ENCODE data around the gene NDUFS3. TPM values are rescaled to one million over a fixed set of nuclear protein-coding genes. Genes with fewer than 3 reads are reported as not detected.
"Not testable (repeated sequence)": the region's sequence is repeated elsewhere in the genome, so short reads cannot be mapped to it uniquely, and the experiment has no call there.

NDUFS3 gene
- total RNA-seq (2014; rRNA removed) (120 and 166 TPM in 2 replicates), Bru-seq, nascent RNA (percentile 85 among the genes with signal in this experiment), BruChase-seq, experiment 1, labeled RNA remaining after a 6-hour chase (percentile 92 among the genes with signal in this experiment), BruChase-seq, experiment 2, labeled RNA remaining after a 2-hour chase (percentile 85 among the genes with signal in this experiment)
- long read RNA-seq, transcript NDUFS3-201 (7 exons, 958 nt), result major isoform, 65 of 124 reads
- long read RNA-seq, partial matches to known transcripts, result 4 of 124 reads
- long read RNA-seq, other reads (novel, unspliced or antisense), result 54 of 124 reads

- peak within 1 kb of the TSS; percentile 63 for H2AFZ ChIP-seq (ENCODE audit: low read length)
- H3K36me3 ChIP-seq (ENCODE audit: low read depth, low read length), result peaks cover 24% of the 10 kb centered on the region
- TSS peak; percentile 76 for BruUV-seq (replicated peaks)
- no peaks in the 10 kb centered on the region for H3K9me2 ChIP-seq (replicated peaks; ENCODE audit: low read length)
- peak within 1 kb of the TSS; percentile 63 for H3K27ac ChIP-seq (ENCODE audit: low read length)
- H3K9ac ChIP-seq (ENCODE audit: low read length), result peak within 1 kb of the TSS; percentile 97
- peaks cover 15% of the 10 kb centered on the region for H3K4me1 ChIP-seq (ENCODE audit: insufficient read depth, low read length)
- POLR2A ChIA-PET (ENCODE audit: unreplicated experiment), result interaction anchor here (0.6 kb wide), 2 partner anchors 39 to 364 kb away, joined by 5 read pairs; partner anchors contain the start of gene DDB2
- H3K27me3 ChIP-seq (ENCODE audit: low read length), result no peaks in the 10 kb centered on the region
- no peaks in the 10 kb centered on the region for H4K20me1 ChIP-seq (ENCODE audit: low read length)
- no peaks in the 10 kb centered on the region for H3K9me3 ChIP-seq (ENCODE audit: low read length)
- H3K4me3 ChIP-seq (ENCODE audit: low read length), result peak within 1 kb of the TSS; percentile 95
- TF ChIP-seq EZH2 (IDR thresholded peaks at IDR 0.05; ENCODE audit: low read length, unreplicated experiment) (no peak), CTCF (conservative IDR thresholded peaks at IDR 0.05; ENCODE audit: low read depth, low read length) (no peak), EZH2phosphoT487 (IDR thresholded peaks at IDR 0.05; ENCODE audit: borderline replicate concordance, low read length) (no peak)
- CTCF ChIA-PET, result no interaction called here
- ATAC-seq, result peak; percentile 86
- intact Hi-C loops (cut with micrococcal nuclease), result no loop called here
- peak; percentile 90 for DNase-seq
- H3K79me2 ChIP-seq (ENCODE audit: low read length), result peaks cover 43% of the 10 kb centered on the region
- no peaks in the 10 kb centered on the region for H3F3A ChIP-seq (ENCODE audit: low read length, unreplicated experiment)
- H3K4me2 ChIP-seq (ENCODE audit: low read length), result peak within 1 kb of the TSS; percentile 91
Measured at GRCh38 chr11:47578524-47579494, at the start of gene NDUFS3, which contains the start of gene KBTBD4. NDUFS3 (plus strand) TSS chr11:47579074; CDS start chr11:47579092, 18 bp downstream. KBTBD4 (minus strand) TSS chr11:47578970; CDS start chr11:47578951, 19 bp downstream.

- intact Hi-C loops (cut with micrococcal nuclease), result no loop called here
- H3K36me3 ChIP-seq (ENCODE audit: low read depth, low read length), result no peaks in the 10 kb centered on the region
Measured at GRCh38 chr11:47529951-47530350, 48.9 kb upstream of the NDUFS3 start.

GRCh38 chr11:47530721-47531120 is 48.2 kb upstream of the NDUFS3 start:
- H3F3A ChIP-seq (ENCODE audit: low read length, unreplicated experiment); CTCF ChIA-PET; BruUV-seq (replicated peaks); DNase-seq; H3K4me2 ChIP-seq (ENCODE audit: low read length); ATAC-seq; H3K36me3 ChIP-seq (ENCODE audit: low read depth, low read length); H3K27me3 ChIP-seq (ENCODE audit: low read length); H2AFZ ChIP-seq (ENCODE audit: low read length); H3K9ac ChIP-seq (ENCODE audit: low read length); H3K4me3 ChIP-seq (ENCODE audit: low read length); intact Hi-C loops (cut with micrococcal nuclease); H3K27ac ChIP-seq (ENCODE audit: low read length); H3K9me3 ChIP-seq (ENCODE audit: low read length); H3K9me2 ChIP-seq (replicated peaks; ENCODE audit: low read length): not testable (repeated sequence)
- POLR2A ChIA-PET (ENCODE audit: unreplicated experiment), result interaction anchor here (0.6 kb wide), 1 partner anchor 185 kb away, joined by 3 read pairs; no protein-coding TSS in a partner anchor
- peaks cover 41% of the 10 kb centered on the region for H4K20me1 ChIP-seq (ENCODE audit: low read length)
- peaks cover 10% of the 10 kb centered on the region for H3K4me1 ChIP-seq (ENCODE audit: insufficient read depth, low read length)
- peaks cover 100% of the 10 kb centered on the region for H3K79me2 ChIP-seq (ENCODE audit: low read length)

More at GRCh38 chr11:47529951-47530350, 48.9 kb upstream of the NDUFS3 start:
- Histone ChIP-seq H3K4me1 (ENCODE audit: insufficient read depth, low read length) (peaks cover 10% of the 10 kb centered on the region), H4K20me1 (ENCODE audit: low read length) (peaks cover 38% of the 10 kb centered on the region), H2AFZ (ENCODE audit: low read length) (no peak overlapping the region), H3K4me2 (ENCODE audit: low read length) (no peak overlapping the region), H3F3A (ENCODE audit: low read length, unreplicated experiment) (no peaks in the 10 kb centered on the region), H3K4me3 (ENCODE audit: low read length) (no peak overlapping the region), H3K9me3 (ENCODE audit: low read length) (no peaks in the 10 kb centered on the region), H3K9ac (ENCODE audit: low read length) (no peak overlapping the region), H3K27ac (ENCODE audit: low read length) (no peak overlapping the region), H3K27me3 (ENCODE audit: low read length) (no peaks in the 10 kb centered on the region), H3K79me2 (ENCODE audit: low read length) (peaks cover 100% of the 10 kb centered on the region), H3K9me2 (replicated peaks; ENCODE audit: low read length) (no peaks in the 10 kb centered on the region)
- POLR2A ChIA-PET (ENCODE audit: unreplicated experiment), result no interaction called here
- TF ChIP-seq EZH2phosphoT487 (IDR thresholded peaks at IDR 0.05; ENCODE audit: borderline replicate concordance, low read length) (no peak), CTCF (conservative IDR thresholded peaks at IDR 0.05; ENCODE audit: low read depth, low read length) (no peak), EZH2 (IDR thresholded peaks at IDR 0.05; ENCODE audit: low read length, unreplicated experiment) (no peak)
- ATAC-seq (no peak), DNase-seq (no peak)
- CTCF ChIA-PET, result no interaction called here
- no TSS peak for BruUV-seq (replicated peaks)

All from PC-3 (cell line).